ENCODE measurements around the gene KRT16.

- no peak for TF ChIP-seq POLR2AphosphoS5 (IDR thresholded peaks at IDR 0.05)
- TF ChIP-seq CTCF (IDR thresholded peaks at IDR 0.05) = no peak
- no peak for TF ChIP-seq POLR2A (IDR thresholded peaks at IDR 0.05)
Measured at GRCh38 chr17:41580687-41581365, 31.7 kb downstream of the KRT16 start.
